Pancreas (tissue), 10 donors: Measurements from ENCODE around the gene KCTD21. TPM values are rescaled to one million over a fixed set of nuclear protein-coding genes. Genes with fewer than 3 reads are reported as not detected.

Experiments used
- ATAC-seq, 4 donors: fragments of 200-7000 bp; cut with Tn5 transposase; one replicate each; pipeline versions ENCODE4 v1.8.0 to v1.9.1; 2020; ENCODE audit warnings: mild to moderate bottlenecking in 4 of 4, moderate library complexity in 4 of 4
- DNase-seq, 6 donors: peaks; one replicate each; pipeline ENCODE4 v3.0.0-alpha.2; 2020
- FAIRE-seq: peaks from 2 replicates; lab custom pipeline; 2012; peaks lifted over from hg19 to GRCh38; lab: Jason Lieb, UNC
- H3K27ac ChIP-seq, 4 donors: fragments of 200-600 bp; sonication (generic); 1 replicate in 3 of 4; 2 replicates in 1 of 4; pipeline versions ENCODE4 v1.5.0 to v1.8.0; 2020
- H3K27me3 ChIP-seq, 4 donors: fragments of 200-600 bp; one replicate each; pipeline ENCODE4 v1.8.0; 2021
- H3K36me3 ChIP-seq, 3 donors: fragments of 200-600 bp; sonication (generic) in 1 of 3; one replicate each; pipeline versions ENCODE4 v1.5.0 to v1.8.0; 2020 to 2021
- H3K4me1 ChIP-seq, 3 donors: fragments of 200-600 bp; one replicate each; pipeline ENCODE4 v1.8.0; 2021
- H3K4me3 ChIP-seq, 4 donors: fragments of 200-600 bp; sonication (generic) in 2 of 4; one replicate each; pipeline versions ENCODE4 v1.5.0 to v1.8.0; 2020 to 2021
- H3K9me3 ChIP-seq, 4 donors: fragments of 200-600 bp; one replicate each; pipeline ENCODE4 v1.8.0; 2021
- WGBS, 2 donors: extraction: QIAGEN DNeasy Blood & Tissue Kit; methylation state at CpG; one replicate each; pipeline ENCODE4 v1.1.7; 2013; 5-methylcytosine and 5-hydroxymethylcytosine counted together
- intact Hi-C, 3 donors: fragments of 100-400 bp; cut with DNase I; formaldehyde crosslinking; loops; one replicate each; pipeline versions ENCODE4 v1.11.1 to v1.14.2; 2022
- polyA plus RNA-seq, 2 donors: library from polyadenylated mRNA; stranded (reverse); fragments of 200-250 nt; gene quantifications; one replicate each; pipeline ENCODE4 v1.2.3, GENCODE V29; 2013
- total RNA-seq, 6 donors: library from RNA; stranded (reverse); fragmentation: NEBNext Ultra II Directional in 4 of 6; extraction: Animal tissue kit (Norgen Biotek cat#: 25700) in 4 of 6; gene quantifications; one replicate each; pipeline versions ENCODE4 v1.2.1 to v1.2.4, GENCODE V29; 2021 to 2023
- TF ChIP-seq, protein P1 (sequence below), 4 donors: fragments of 200-600 bp; sonication (generic) in 3 of 4; IDR thresholded peaks; one replicate each; pipeline versions ENCODE4 v1.5.0 to v1.8.0; 2021; ENCODE audit warnings: antibody characterized with exemption in 4 of 4
- donor health status: healthy with polysubstance abuse.
- donor health status: DM: no; HTN: no; CAD: no; lungs with moderate emphysema.
- donor health status: DM: no; HTN: no; CAD: no.
- donor health status: control.
- donor health status: control.
- donor health status: Bipolar disorder and iron deficiency.
- donor health status: DM: yes; HTN: yes; CAD: no.
- donor health status: DM: no; HTN: no; CAD: no.
- donor health status: DM: no; HTN: no; CAD: no.
- donor health status: DM: yes; HTN: yes; CAD: no.

Gene KCTD21
- total and polyA plus RNA-seq, 8 donors = 1.9 to 4.8 (median 2.7) TPM

DNA sequence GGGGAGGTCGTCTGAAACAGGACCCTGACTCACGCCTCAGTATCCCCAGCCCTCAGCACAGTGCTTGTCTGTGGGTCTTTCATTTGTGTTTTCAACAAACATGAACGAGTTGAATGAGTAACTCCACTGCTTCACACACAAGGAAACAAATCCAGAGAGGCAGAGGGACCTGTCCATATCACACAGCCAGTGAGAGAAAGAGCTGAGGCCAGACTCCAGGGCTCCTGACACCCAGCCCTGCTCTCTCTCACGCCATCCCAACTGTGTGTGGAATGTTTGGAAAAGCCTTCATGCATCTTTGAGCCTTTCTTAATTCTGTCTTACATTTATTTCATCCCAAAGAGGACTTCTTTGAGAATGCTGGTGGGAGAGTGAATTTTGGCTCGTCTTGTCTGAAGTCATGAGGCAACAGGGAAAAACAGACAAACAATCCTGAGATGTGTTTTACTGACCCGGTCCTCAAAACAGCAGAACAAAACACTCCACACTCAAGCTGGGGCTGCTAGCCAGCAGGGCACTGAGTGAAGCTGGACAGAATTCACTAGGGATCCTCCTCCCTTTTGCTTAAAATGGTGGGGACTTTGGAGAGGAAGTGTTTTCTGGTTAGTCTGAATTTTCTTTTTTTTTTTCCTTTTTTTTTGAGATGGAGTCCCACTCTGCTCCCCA, 29.3 kb downstream of the KCTD21 start:
- no peaks in the 10 kb centered on the region for H3K27me3 ChIP-seq
- intact Hi-C loops = no loop called here
- peaks cover 0 to 5% (median 0%) of the 10 kb centered on the region in 3 donors for H3K4me1 ChIP-seq
- ATAC-seq = no peak
- TF ChIP-seq, protein P1, sequence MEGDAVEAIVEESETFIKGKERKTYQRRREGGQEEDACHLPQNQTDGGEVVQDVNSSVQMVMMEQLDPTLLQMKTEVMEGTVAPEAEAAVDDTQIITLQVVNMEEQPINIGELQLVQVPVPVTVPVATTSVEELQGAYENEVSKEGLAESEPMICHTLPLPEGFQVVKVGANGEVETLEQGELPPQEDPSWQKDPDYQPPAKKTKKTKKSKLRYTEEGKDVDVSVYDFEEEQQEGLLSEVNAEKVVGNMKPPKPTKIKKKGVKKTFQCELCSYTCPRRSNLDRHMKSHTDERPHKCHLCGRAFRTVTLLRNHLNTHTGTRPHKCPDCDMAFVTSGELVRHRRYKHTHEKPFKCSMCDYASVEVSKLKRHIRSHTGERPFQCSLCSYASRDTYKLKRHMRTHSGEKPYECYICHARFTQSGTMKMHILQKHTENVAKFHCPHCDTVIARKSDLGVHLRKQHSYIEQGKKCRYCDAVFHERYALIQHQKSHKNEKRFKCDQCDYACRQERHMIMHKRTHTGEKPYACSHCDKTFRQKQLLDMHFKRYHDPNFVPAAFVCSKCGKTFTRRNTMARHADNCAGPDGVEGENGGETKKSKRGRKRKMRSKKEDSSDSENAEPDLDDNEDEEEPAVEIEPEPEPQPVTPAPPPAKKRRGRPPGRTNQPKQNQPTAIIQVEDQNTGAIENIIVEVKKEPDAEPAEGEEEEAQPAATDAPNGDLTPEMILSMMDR (IDR thresholded peaks at IDR 0.05) = no peak
- H3K27ac ChIP-seq = no peak overlapping the region
- H3K9me3 ChIP-seq = no peaks in the 10 kb centered on the region
- no peak for FAIRE-seq
- WGBS, 2 donors = 67 to 68% methylated on average over 6 of the region's 6 CpGs
- no peak overlapping the region for H3K4me3 ChIP-seq
- no peak for DNase-seq
- H3K36me3 ChIP-seq = no peaks in the 10 kb centered on the region

DNA sequence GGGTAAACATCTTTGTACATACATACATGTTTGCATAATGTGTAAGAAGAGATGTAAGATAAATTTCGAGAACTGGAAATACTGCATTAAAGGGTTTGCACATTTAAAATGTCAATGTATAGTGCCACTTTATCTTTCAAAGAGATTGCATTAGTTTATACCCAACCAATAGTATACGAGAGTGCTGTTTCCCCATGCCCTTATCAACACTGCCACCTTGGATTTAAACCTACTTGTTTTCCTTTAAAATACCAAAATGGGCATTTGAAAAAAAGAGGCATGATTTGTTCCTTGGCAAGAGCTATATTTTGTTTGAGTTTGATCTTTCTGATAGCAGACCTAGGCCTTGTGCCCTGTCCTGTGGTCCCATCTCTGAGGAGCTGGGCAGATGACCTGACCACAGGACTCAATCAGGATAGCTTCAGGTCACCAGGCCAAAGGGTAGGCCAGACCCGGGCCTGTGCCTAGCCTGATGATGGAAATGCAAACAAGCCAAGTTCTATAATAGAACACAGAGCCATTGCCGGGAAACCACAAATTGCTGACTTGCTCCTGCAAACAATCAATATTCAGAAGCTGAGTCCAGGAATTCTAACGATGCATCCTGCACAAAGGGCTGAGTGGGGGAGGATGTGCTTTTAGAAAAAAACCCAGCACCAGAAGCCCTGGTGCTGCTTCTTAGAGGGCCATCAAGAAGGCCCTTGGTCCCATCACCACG, 32.1 kb downstream of the KCTD21 start:
- DNase-seq (peak in 2 of 6 donors; percentile 21 to 36), FAIRE-seq (no peak)
- intact Hi-C loops = no loop called here

DNA sequence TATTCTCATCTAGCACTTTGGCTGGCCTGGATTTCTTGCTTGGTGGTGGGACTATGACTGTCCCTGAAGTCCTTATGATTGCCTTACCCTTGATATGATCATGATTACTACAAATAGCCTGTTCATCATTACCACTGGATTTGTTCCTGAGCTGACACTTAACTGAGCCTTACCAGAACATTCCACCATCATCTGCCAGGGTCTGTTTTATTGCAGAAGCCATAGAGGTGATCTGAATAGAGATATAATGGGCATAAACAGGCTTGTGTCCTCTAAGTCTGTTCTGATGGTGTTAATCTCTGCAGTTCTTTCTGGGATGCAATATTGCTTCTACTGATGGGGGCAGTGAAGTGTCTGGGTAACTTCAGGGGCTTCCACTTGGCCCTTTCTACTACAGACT, 36.6 kb downstream of the KCTD21 start:
- no peak for FAIRE-seq
- Histone ChIP-seq H3K4me3 (no peak overlapping the region), H3K4me1 (peaks cover 0 to 5% (median 0%) of the 10 kb centered on the region in 3 donors), H3K36me3 (no peaks in the 10 kb centered on the region), H3K27me3 (no peaks in the 10 kb centered on the region), H3K27ac (no peak overlapping the region), H3K9me3 (no peaks in the 10 kb centered on the region)
- no peak for ATAC-seq
- intact Hi-C loops = no loop called here
- no peak for DNase-seq
- TF ChIP-seq, protein P1 (IDR thresholded peaks at IDR 0.05) = no peak

More for the DNA sequence above, 32.1 kb downstream of the KCTD21 start:
- Histone ChIP-seq H3K4me1 (peaks cover 0 to 5% (median 0%) of the 10 kb centered on the region in 3 donors), H3K27ac (peak overlapping the region in 1 of 4 donors; percentile 10), H3K36me3 (no peaks in the 10 kb centered on the region), H3K27me3 (no peaks in the 10 kb centered on the region), H3K9me3 (no peaks in the 10 kb centered on the region), H3K4me3 (no peak overlapping the region)
- TF ChIP-seq, protein P1 (IDR thresholded peaks at IDR 0.05) = no peak
- 34 to 37% methylated on average over 6 of the region's 6 CpGs for WGBS, 2 donors
- peak in 3 of 4 donors; percentile 75 to 85 (median 76) for ATAC-seq

DNA sequence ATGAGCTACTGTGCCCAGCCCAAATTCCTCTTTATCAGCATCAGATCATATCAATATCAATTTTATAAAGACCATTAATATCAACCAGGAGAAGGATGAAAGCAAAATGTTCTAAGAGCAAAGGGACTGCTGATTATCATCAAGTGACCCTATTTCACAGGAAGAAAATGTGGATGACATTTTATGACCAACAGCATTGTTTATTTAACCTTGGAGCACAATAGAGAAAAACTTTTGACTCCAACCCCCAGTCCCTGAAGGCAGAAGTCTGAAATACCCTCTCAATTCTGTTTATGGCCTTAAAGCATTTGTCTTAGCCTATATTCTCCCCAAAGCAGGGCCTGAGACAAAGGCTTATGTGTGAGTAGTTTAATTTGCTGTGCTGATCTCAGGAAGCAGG, 37.7 kb downstream of the KCTD21 start:
- H3K4me1 ChIP-seq = no peaks in the 10 kb centered on the region
- no peaks in the 10 kb centered on the region for H3K27me3 ChIP-seq
- no peak overlapping the region for H3K27ac ChIP-seq
- no peak overlapping the region for H3K4me3 ChIP-seq
- H3K36me3 ChIP-seq = no peaks in the 10 kb centered on the region
- ATAC-seq (no peak), DNase-seq (no peak), FAIRE-seq (no peak)
- TF ChIP-seq, protein P1 (IDR thresholded peaks at IDR 0.05) = no peak
- intact Hi-C loops = no loop called here
- H3K9me3 ChIP-seq = no peaks in the 10 kb centered on the region

DNA sequence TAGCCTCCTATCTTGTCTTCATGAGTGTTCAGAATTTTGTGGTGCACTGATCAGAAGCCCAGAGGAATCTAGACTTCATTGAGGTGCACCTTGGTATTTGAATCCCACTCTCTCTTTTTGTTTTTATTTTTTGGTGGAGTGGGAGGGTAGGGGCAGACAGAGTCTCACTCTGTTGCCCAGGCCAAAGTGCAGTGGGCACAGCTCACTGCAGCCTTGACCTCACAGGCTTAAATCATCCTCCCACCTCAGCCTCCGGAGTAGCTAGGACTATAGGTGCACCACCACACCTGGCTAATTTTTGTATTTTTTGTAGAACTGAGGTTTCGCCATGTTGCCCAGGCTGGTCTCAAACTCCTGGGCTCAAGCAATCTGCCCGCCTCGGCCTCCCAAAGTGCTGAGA, 38.1 kb downstream of the KCTD21 start:
- TF ChIP-seq, protein P1 (IDR thresholded peaks at IDR 0.05) = no peak
- intact Hi-C loops = no loop called here
- DNase-seq = no peak

More for the DNA sequence above, 38.1 kb downstream of the KCTD21 start:
- Histone ChIP-seq H3K9me3 (no peaks in the 10 kb centered on the region), H3K27ac (no peak overlapping the region), H3K4me3 (no peak overlapping the region), H3K36me3 (no peaks in the 10 kb centered on the region), H3K4me1 (no peaks in the 10 kb centered on the region), H3K27me3 (no peaks in the 10 kb centered on the region)
- 94 to 98% methylated on average over 4 of the region's 4 CpGs for WGBS, 2 donors
- ATAC-seq (no peak), FAIRE-seq (no peak)
